ENCODE results near the gene DBI. TPM values are rescaled to one million over a fixed set of nuclear protein-coding genes. Genes with fewer than 3 reads are reported as not detected.

Gene DBI
- total RNA-seq, 1 experiment from 2014 or later, result 230 TPM

DNA sequence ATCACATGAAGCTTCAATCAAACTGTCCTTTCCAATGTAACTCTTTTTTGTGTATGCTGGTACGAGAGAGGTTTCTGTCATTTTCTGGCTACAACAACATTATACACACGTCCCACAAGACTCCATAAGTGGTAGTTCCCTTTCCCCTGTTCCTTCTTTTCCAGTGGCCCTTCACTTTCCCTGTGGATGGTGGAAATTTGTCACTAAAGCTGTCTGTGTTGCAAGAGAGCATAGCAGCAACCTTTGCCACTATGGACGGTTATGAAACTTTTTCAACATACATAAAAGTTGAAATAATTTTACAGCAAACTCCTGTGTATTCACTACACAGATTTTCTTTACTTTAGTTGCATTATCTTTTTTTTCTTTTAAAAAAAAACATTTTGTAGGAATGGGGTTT lies 18.7 kb downstream of the DBI start:
- H3K9me3 ChIP-seq (ENCODE audit: low read depth, low read length, poor library complexity, severe bottlenecking), result no peaks in the 10 kb centered on the region
- H3K36me3 ChIP-seq (ENCODE audit: insufficient read depth, low read length, poor library complexity, severe bottlenecking), result no peaks in the 10 kb centered on the region
- POLR2A ChIA-PET (ENCODE audit: low non-redundant PET), result no interaction called here
- TF ChIP-seq, protein P1, sequence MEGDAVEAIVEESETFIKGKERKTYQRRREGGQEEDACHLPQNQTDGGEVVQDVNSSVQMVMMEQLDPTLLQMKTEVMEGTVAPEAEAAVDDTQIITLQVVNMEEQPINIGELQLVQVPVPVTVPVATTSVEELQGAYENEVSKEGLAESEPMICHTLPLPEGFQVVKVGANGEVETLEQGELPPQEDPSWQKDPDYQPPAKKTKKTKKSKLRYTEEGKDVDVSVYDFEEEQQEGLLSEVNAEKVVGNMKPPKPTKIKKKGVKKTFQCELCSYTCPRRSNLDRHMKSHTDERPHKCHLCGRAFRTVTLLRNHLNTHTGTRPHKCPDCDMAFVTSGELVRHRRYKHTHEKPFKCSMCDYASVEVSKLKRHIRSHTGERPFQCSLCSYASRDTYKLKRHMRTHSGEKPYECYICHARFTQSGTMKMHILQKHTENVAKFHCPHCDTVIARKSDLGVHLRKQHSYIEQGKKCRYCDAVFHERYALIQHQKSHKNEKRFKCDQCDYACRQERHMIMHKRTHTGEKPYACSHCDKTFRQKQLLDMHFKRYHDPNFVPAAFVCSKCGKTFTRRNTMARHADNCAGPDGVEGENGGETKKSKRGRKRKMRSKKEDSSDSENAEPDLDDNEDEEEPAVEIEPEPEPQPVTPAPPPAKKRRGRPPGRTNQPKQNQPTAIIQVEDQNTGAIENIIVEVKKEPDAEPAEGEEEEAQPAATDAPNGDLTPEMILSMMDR (conservative IDR thresholded peaks at IDR 0.05; ENCODE audit: low read depth, low read length), result no peak
- TF ChIP-seq EZH2 (IDR thresholded peaks at IDR 0.05; ENCODE audit: borderline replicate concordance, low read depth, low read length, poor library complexity, severe bottlenecking), result no peak
- H3K4me1 ChIP-seq (ENCODE audit: insufficient read depth, low read length, poor library complexity, severe bottlenecking), result peaks cover 37% of the 10 kb centered on the region
- no peak overlapping the region for H3K27ac ChIP-seq (ENCODE audit: low read depth, low read length, poor library complexity, severe bottlenecking)
- no peaks in the 10 kb centered on the region for H3K27me3 ChIP-seq (replicated peaks; ENCODE audit: insufficient read depth, low read depth, low read length, poor library complexity)
- CTCF ChIA-PET, result no interaction called here
- intact Hi-C loops (cut with micrococcal nuclease; ENCODE audit: unreplicated experiment), result no loop called here
- no peak for DNase-seq (ENCODE audit: low spot score)
- BruUV-seq (replicated peaks), result no TSS peak
- H3K4me3 ChIP-seq (ENCODE audit: low read depth, low read length, poor library complexity, severe bottlenecking), result no peak overlapping the region

DNA sequence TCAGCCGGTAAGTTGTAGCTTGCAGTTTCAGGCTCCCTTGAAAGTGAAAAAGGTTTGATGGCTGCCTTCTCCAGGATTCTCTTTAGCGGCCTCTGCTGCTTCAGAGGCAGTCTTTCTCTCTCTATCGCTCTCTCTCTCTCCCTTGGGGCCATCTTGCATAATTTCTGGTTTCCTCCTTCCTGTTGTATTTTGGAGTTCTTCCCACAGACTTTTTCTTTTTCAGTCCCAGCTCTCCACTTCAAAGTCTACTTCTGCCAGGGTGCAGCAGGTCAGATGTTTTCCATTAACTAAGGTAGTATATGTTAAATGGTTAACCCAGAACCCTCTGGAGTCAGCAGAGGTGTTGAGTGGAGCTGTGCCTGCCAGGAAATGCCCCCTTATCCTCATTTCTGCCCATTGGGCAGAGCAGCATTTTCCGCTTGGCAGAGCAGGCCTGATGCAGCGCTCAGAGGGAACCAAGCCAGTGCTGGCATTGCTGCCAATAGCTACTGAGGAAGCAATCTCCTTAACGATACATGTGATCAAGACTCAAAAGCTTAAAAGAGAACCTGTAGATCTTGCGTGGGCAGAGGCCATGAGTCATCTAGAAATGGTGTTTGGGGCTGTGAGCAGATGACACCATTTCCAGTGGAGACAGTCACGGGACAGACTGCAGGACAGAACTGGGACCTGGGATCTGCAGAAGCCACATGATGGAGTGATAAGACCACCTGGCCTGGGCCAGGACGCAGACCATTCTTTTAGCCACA lies 20.8 kb downstream of the DBI start:
- H3K4me1 ChIP-seq (ENCODE audit: insufficient read depth, low read length, poor library complexity, severe bottlenecking), result peaks cover 37% of the 10 kb centered on the region
- ChIA-PET CTCF (interaction anchor here (0.7 to 1.3 kb wide), 3 partner anchors 21 to 179 kb away, joined by 3 to 5 read pairs (median 4); partner anchors contain the start of genes C2orf76 and DBI), POLR2A (ENCODE audit: low non-redundant PET) (interaction anchor here (0.5 kb wide), 1 partner anchor 16 kb away, joined by 3 read pairs; no protein-coding TSS in a partner anchor)
- no peak overlapping the region for H3K4me3 ChIP-seq (ENCODE audit: low read depth, low read length, poor library complexity, severe bottlenecking)
- TF ChIP-seq EZH2 (IDR thresholded peaks at IDR 0.05; ENCODE audit: borderline replicate concordance, low read depth, low read length, poor library complexity, severe bottlenecking), result no peak
- TF ChIP-seq, protein P1 (conservative IDR thresholded peaks at IDR 0.05; ENCODE audit: low read depth, low read length), result peak; percentile 59
- intact Hi-C loops (cut with micrococcal nuclease; ENCODE audit: unreplicated experiment), result no loop called here
- no peaks in the 10 kb centered on the region for H3K9me3 ChIP-seq (ENCODE audit: low read depth, low read length, poor library complexity, severe bottlenecking)
- no TSS peak for BruUV-seq (replicated peaks)
- no peaks in the 10 kb centered on the region for H3K36me3 ChIP-seq (ENCODE audit: insufficient read depth, low read length, poor library complexity, severe bottlenecking)
- peak overlapping the region; percentile 81 for H3K27ac ChIP-seq (ENCODE audit: low read depth, low read length, poor library complexity, severe bottlenecking)
- DNase-seq (ENCODE audit: low spot score), result peak; percentile 94
- no peaks in the 10 kb centered on the region for H3K27me3 ChIP-seq (replicated peaks; ENCODE audit: insufficient read depth, low read depth, low read length, poor library complexity)

DNA sequence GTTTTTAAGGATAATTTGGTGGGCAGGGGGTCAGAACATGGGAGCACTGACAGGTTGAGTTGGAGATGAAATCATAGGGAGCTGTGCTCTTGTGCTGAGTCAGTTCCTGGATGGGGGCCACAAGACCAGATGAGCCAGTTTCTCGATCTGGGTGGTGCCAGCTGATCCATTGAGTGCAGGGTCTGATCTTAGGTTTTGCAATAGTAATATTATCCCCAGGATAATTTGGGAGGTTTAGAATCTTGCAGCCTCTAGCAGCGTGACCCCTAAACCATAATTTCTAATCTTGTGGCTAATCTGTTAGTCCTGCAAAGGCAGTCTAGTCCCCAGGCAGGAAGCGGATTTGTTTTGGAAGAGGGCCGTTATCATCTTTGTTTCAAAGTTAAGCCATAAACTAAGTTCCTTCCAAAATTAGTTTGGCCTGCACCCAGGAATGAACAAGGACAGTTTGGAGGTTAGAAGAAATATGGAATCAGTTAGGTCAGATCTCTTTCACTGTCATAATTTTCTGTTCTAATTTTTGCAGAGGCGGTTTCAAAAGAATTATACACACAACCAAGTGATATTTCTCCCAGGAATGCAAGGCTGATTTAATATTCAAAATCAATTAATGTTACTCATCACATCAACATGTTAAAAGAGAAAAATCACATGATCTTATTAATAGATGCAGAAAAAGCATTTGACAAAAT lies 23.0 kb downstream of the DBI start:
- H3K27ac ChIP-seq (ENCODE audit: low read depth, low read length, poor library complexity, severe bottlenecking), result peak overlapping the region; percentile 55
- DNase-seq (ENCODE audit: low spot score), result peak; percentile 65
- POLR2A ChIA-PET (ENCODE audit: low non-redundant PET), result no interaction called here
- CTCF ChIA-PET, result no interaction called here
- no peak overlapping the region for H3K4me3 ChIP-seq (ENCODE audit: low read depth, low read length, poor library complexity, severe bottlenecking)
- intact Hi-C loops (cut with micrococcal nuclease; ENCODE audit: unreplicated experiment), result no loop called here
- no peaks in the 10 kb centered on the region for H3K9me3 ChIP-seq (ENCODE audit: low read depth, low read length, poor library complexity, severe bottlenecking)
- no peaks in the 10 kb centered on the region for H3K27me3 ChIP-seq (replicated peaks; ENCODE audit: insufficient read depth, low read depth, low read length, poor library complexity)
- no TSS peak for BruUV-seq (replicated peaks)
- no peak for TF ChIP-seq EZH2 (IDR thresholded peaks at IDR 0.05; ENCODE audit: borderline replicate concordance, low read depth, low read length, poor library complexity, severe bottlenecking)
- TF ChIP-seq, protein P1 (conservative IDR thresholded peaks at IDR 0.05; ENCODE audit: low read depth, low read length), result no peak
- H3K36me3 ChIP-seq (ENCODE audit: insufficient read depth, low read length, poor library complexity, severe bottlenecking), result no peaks in the 10 kb centered on the region
- peaks cover 37% of the 10 kb centered on the region for H3K4me1 ChIP-seq (ENCODE audit: insufficient read depth, low read length, poor library complexity, severe bottlenecking)
